Breast epithelium (tissue), 3 donors: ENCODE results near the gene SUMO2.

Source experiments
- CTCF ChIP-seq, 3 donors: fragments of 450-650 bp; IDR thresholded peaks; one replicate each; pipeline ENCODE4 v1.5.1; 2016 to 2017; ENCODE audit warnings: antibody characterized with exemption in 3 of 3, mild to moderate bottlenecking in 3 of 3, moderate library complexity in 3 of 3
- POLR2A ChIP-seq: fragments of 450-650 bp; IDR thresholded peaks from one replicate; pipeline ENCODE4 v1.6.1; 2016; ENCODE audit warnings: antibody characterized with exemption, mild to moderate bottlenecking, moderate library complexity
- POLR2AphosphoS5 ChIP-seq, 3 donors: sonication (generic); formaldehyde crosslinking; IDR thresholded peaks; one replicate each; pipeline ENCODE4 v1.6.1; 2017; ENCODE audit warnings: antibody characterized with exemption in 3 of 3

DNA sequence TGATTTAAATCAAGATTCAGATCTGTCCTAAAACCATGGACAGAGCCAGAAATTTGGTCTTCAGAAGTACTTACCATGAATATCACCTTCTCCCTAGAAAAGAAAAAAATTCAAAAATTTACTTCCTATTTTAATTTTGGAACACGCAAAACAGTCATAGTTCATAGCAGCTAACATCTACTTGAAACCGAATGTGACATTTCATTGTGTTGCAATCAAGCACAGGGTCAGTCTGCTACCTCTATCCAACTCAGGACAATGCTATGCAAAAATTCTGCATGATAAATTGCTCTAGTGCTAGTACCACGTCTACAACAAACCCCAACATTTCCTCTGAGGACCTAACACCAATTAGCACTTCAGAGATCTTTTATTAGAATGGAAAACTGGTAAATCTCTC, 36.2 kb downstream of the SUMO2 start:
- TF ChIP-seq POLR2AphosphoS5 (IDR thresholded peaks at IDR 0.05) (no peak), CTCF (IDR thresholded peaks at IDR 0.05) (no peak), POLR2A (no peak)
